ENCODE results near the gene LRRC63. TPM values are rescaled to one million over a fixed set of nuclear protein-coding genes. Genes with fewer than 3 reads are reported as not detected.

LRRC63 gene
- total and polyA plus RNA-seq, 2 donors (not counting 3 experiments of a cell fraction or from before 2014, with no cell fraction given) = 0.04 TPM; not detected in 1

GRCh38 chr13:46170268-46170667 lies 41.5 kb upstream of the LRRC63 start:
- ChIA-PET CTCF (interaction anchor here (0.5 to 3.5 kb wide), 5 partner anchors 10 to 551 kb away, joined by 3 to 13 read pairs (median 5); no protein-coding TSS in a partner anchor), POLR2A (no interaction called here)
- BruUV-seq (replicated peaks) = no TSS peak
- Histone ChIP-seq H2AFZ (ENCODE audit: low read depth, low read length) (no peak overlapping the region), H4K20me1 (replicated peaks; ENCODE audit: control insufficient read depth, extremely low read depth, insufficient read depth, low read length) (no peaks in the 10 kb centered on the region), H3K4me2 (ENCODE audit: insufficient read depth, low read length) (no peak overlapping the region), H3K36me3 (ENCODE audit: control insufficient read depth in 2 of 2, extremely low read depth in 1 of 2, insufficient read depth in 2 of 2, low read length in 2 of 2) (no peaks in the 10 kb centered on the region), H3K9ac (replicated peaks; ENCODE audit: extremely low read depth, insufficient read depth, low read length) (no peak overlapping the region), H3K27me3 (ENCODE audit: control insufficient read depth in 2 of 2, insufficient read depth in 2 of 2, low read length in 2 of 2) (peaks cover 11 to 28% of the 10 kb centered on the region in 2 experiments), H3K9me3 (replicated peaks; ENCODE audit: control insufficient read depth, insufficient read depth, low read length) (no peaks in the 10 kb centered on the region), H3K79me2 (ENCODE audit: control insufficient read depth, insufficient read depth, low read length) (no peaks in the 10 kb centered on the region), H3K9me1 (replicated peaks; ENCODE audit: control insufficient read depth, extremely low read depth, insufficient read depth, low read length) (no peaks in the 10 kb centered on the region), H3K4me1 (ENCODE audit: control insufficient read depth, extremely low read depth, insufficient read depth, low read length) (no peaks in the 10 kb centered on the region), H3K4me3 (replicated peaks in 1 of 3; ENCODE audit: insufficient read depth in 1 of 3, low read depth in 1 of 3, low read length in 3 of 3) (no peak overlapping the region), H3K27ac (ENCODE audit: insufficient read depth, low read depth, low read length) (no peak overlapping the region)
- no peak for TF ChIP-seq MYC (IDR thresholded peaks at IDR 0.05; ENCODE audit: low read depth, low read length)
- TF ChIP-seq POLR2AphosphoS5 (IDR thresholded peaks at IDR 0.05; ENCODE audit: insufficient read depth, low read depth, low read length) = no peak
- TF ChIP-seq EZH2 (IDR thresholded peaks at IDR 0.05; ENCODE audit: borderline replicate concordance, low read depth, low read length, severe bottlenecking) = no peak
- no peak for TF ChIP-seq MAX (IDR thresholded peaks at IDR 0.05; ENCODE audit: insufficient read depth, insufficient read length)
- no peak for TF ChIP-seq FOS (IDR thresholded peaks at IDR 0.05; ENCODE audit: borderline replicate concordance, insufficient read depth, low read length)
- DNase-seq (ENCODE audit: low read depth, low spot score) = no peak
- intact Hi-C loops (cut with micrococcal nuclease) = no loop called here
- no peak for FAIRE-seq
- dilution Hi-C loops (cut with MboI; ENCODE audit: extremely low pct_ligation_motif_present, low sequenced_read_pairs) = no loop called here

GRCh38 chr13:46170687-46171086 lies 41.0 kb upstream of the LRRC63 start:
- H3K4me1 ChIP-seq (ENCODE audit: control insufficient read depth, extremely low read depth, insufficient read depth, low read length) = no peaks in the 10 kb centered on the region
- ChIA-PET POLR2A (no interaction called here), CTCF (interaction anchor here (0.8 to 3.5 kb wide), 5 partner anchors 11 to 550 kb away, joined by 3 to 13 read pairs (median 5); no protein-coding TSS in a partner anchor)
- no peaks in the 10 kb centered on the region for H3K9me3 ChIP-seq (replicated peaks; ENCODE audit: control insufficient read depth, insufficient read depth, low read length)
- DNase-seq (ENCODE audit: low read depth, low spot score) (no peak), FAIRE-seq (no peak)
- no peaks in the 10 kb centered on the region for H3K36me3 ChIP-seq (ENCODE audit: control insufficient read depth in 2 of 2, extremely low read depth in 1 of 2, insufficient read depth in 2 of 2, low read length in 2 of 2)
- TF ChIP-seq POLR2AphosphoS5 (IDR thresholded peaks at IDR 0.05; ENCODE audit: insufficient read depth, low read depth, low read length) = no peak
- TF ChIP-seq POLR2A (IDR thresholded peaks at IDR 0.05; ENCODE audit: low read depth, low read length) = no peak
- no peak for TF ChIP-seq FOS (IDR thresholded peaks at IDR 0.05; ENCODE audit: borderline replicate concordance, insufficient read depth, low read length)
- no peak for TF ChIP-seq GATA2 (IDR thresholded peaks at IDR 0.05; ENCODE audit: insufficient read depth, insufficient read length, low read depth, low read length)
- no peak for TF ChIP-seq MYC (IDR thresholded peaks at IDR 0.05; ENCODE audit: low read depth, low read length)
- TF ChIP-seq MAX (IDR thresholded peaks at IDR 0.05; ENCODE audit: insufficient read depth, insufficient read length) = no peak
- TF ChIP-seq EZH2 (IDR thresholded peaks at IDR 0.05; ENCODE audit: borderline replicate concordance, low read depth, low read length, severe bottlenecking) = no peak
- TF ChIP-seq CTCF (IDR thresholded peaks at IDR 0.05; ENCODE audit: extremely low read depth in 1 of 2, insufficient read depth in 1 of 2, low read depth in 1 of 2, low read length in 2 of 2) = no peak
- H3K9ac ChIP-seq (replicated peaks; ENCODE audit: extremely low read depth, insufficient read depth, low read length) = no peak overlapping the region
- no peaks in the 10 kb centered on the region for H3K9me1 ChIP-seq (replicated peaks; ENCODE audit: control insufficient read depth, extremely low read depth, insufficient read depth, low read length)
- intact Hi-C loops (cut with micrococcal nuclease) = no loop called here
- H4K20me1 ChIP-seq (replicated peaks; ENCODE audit: control insufficient read depth, extremely low read depth, insufficient read depth, low read length) = no peaks in the 10 kb centered on the region
- no peak overlapping the region for H3K4me2 ChIP-seq (ENCODE audit: insufficient read depth, low read length)
- no TSS peak for BruUV-seq (replicated peaks)
- dilution Hi-C loops (cut with MboI; ENCODE audit: extremely low pct_ligation_motif_present, low sequenced_read_pairs) = no loop called here
- no peak overlapping the region for H3K4me3 ChIP-seq (replicated peaks in 1 of 3; ENCODE audit: insufficient read depth in 1 of 3, low read depth in 1 of 3, low read length in 3 of 3)
- H3K27me3 ChIP-seq (ENCODE audit: control insufficient read depth in 2 of 2, insufficient read depth in 2 of 2, low read length in 2 of 2) = peaks cover 8 to 32% of the 10 kb centered on the region in 2 experiments
- H3K27ac ChIP-seq (ENCODE audit: insufficient read depth, low read depth, low read length) = no peak overlapping the region
- H3K79me2 ChIP-seq (ENCODE audit: control insufficient read depth, insufficient read depth, low read length) = no peaks in the 10 kb centered on the region
- no peak overlapping the region for H2AFZ ChIP-seq (ENCODE audit: low read depth, low read length)
